Measurements from ENCODE around the gene CHMP4A. TPM values are rescaled to one million over a fixed set of nuclear protein-coding genes. Genes with fewer than 3 reads are reported as not detected.
A peak's percentile ranks its signal among the peaks of the same experiment; 100 is the strongest.

Gene CHMP4A
- total RNA-seq, 4 donors from 2014 or later: 75.4 to 135 (median 94.9) TPM

- Histone ChIP-seq H3K36me3 (peaks cover 51 to 76% (median 62%) of the 10 kb centered on the region in 4 donors), H3K4me1 (peaks cover 53 to 79% (median 62%) of the 10 kb centered on the region in 4 donors), H3K27ac (replicated peaks in 1 of 4) (peak overlapping the region in 1 of 4 donors; percentile 99), H3K9me3 (no peaks in the 10 kb centered on the region), H3K4me3 (no peak overlapping the region), H3K27me3 (no peaks in the 10 kb centered on the region)
- DNase-seq (ENCODE audit: extremely low spot score): no peak
- intact Hi-C loops (cut with DNase I): no loop called here
- 75% methylated on average over 5 of the region's 5 CpGs for WGBS
- TF ChIP-seq POLR2AphosphoS5 (IDR thresholded peaks at IDR 0.05) (no peak), EP300 (IDR thresholded peaks at IDR 0.05) (no peak), CTCF (IDR thresholded peaks at IDR 0.05) (no peak), POLR2A (IDR thresholded peaks at IDR 0.05; ENCODE audit: low read depth) (no peak)
Measured at GRCh38 chr14:24238527-24239037, 25.3 kb upstream of the CHMP4A start.

GRCh38 chr14:24238123-24238522 lies 24.8 kb upstream of the CHMP4A start:
- TF ChIP-seq EP300 (IDR thresholded peaks at IDR 0.05) (no peak), POLR2AphosphoS5 (IDR thresholded peaks at IDR 0.05) (no peak), CTCF (IDR thresholded peaks at IDR 0.05) (no peak), POLR2A (IDR thresholded peaks at IDR 0.05; ENCODE audit: low read depth) (no peak)
- no peak overlapping the region for H3K27ac ChIP-seq (replicated peaks in 1 of 4)
- DNase-seq (ENCODE audit: extremely low spot score): no peak
- no peaks in the 10 kb centered on the region for H3K27me3 ChIP-seq
- peaks cover 51 to 76% (median 62%) of the 10 kb centered on the region in 4 donors for H3K36me3 ChIP-seq
- H3K9me3 ChIP-seq: no peaks in the 10 kb centered on the region
- 86% methylated on average over 5 of the region's 5 CpGs for WGBS
- intact Hi-C loops (cut with DNase I): no loop called here
- H3K4me1 ChIP-seq: peaks cover 53 to 79% (median 63%) of the 10 kb centered on the region in 4 donors
- H3K4me3 ChIP-seq: no peak overlapping the region

GRCh38 chr14:24237463-24237955 lies 24.2 kb upstream of the CHMP4A start:
- WGBS: 91% methylated on average over 2 of the region's 2 CpGs
- H3K36me3 ChIP-seq: peaks cover 51 to 76% (median 62%) of the 10 kb centered on the region in 4 donors
- no peak overlapping the region for H3K4me3 ChIP-seq
- H3K4me1 ChIP-seq: peaks cover 55 to 79% (median 63%) of the 10 kb centered on the region in 4 donors
- H3K27me3 ChIP-seq: no peaks in the 10 kb centered on the region
- no peak for DNase-seq (ENCODE audit: extremely low spot score)
- intact Hi-C loops (cut with DNase I): no loop called here
- TF ChIP-seq CTCF (IDR thresholded peaks at IDR 0.05) (no peak), EP300 (IDR thresholded peaks at IDR 0.05) (no peak), POLR2A (IDR thresholded peaks at IDR 0.05; ENCODE audit: low read depth) (no peak), POLR2AphosphoS5 (IDR thresholded peaks at IDR 0.05) (no peak)
- no peaks in the 10 kb centered on the region for H3K9me3 ChIP-seq
- H3K27ac ChIP-seq (replicated peaks in 1 of 4): peak overlapping the region in 1 of 4 donors; percentile 48

GRCh38 chr14:24236689-24237462 lies 23.6 kb upstream of the CHMP4A start:
- no peaks in the 10 kb centered on the region for H3K27me3 ChIP-seq
- DNase-seq (ENCODE audit: extremely low spot score): no peak
- no peak overlapping the region for H3K4me3 ChIP-seq
- peaks cover 51 to 76% (median 62%) of the 10 kb centered on the region in 4 donors for H3K36me3 ChIP-seq
- H3K9me3 ChIP-seq: no peaks in the 10 kb centered on the region
- WGBS: 90% methylated on average over 6 of the region's 6 CpGs
- intact Hi-C loops (cut with DNase I): no loop called here
- TF ChIP-seq EP300 (IDR thresholded peaks at IDR 0.05): no peak
- no peak for TF ChIP-seq CTCF (IDR thresholded peaks at IDR 0.05)
- TF ChIP-seq POLR2A (IDR thresholded peaks at IDR 0.05; ENCODE audit: low read depth): no peak
- no peak for TF ChIP-seq POLR2AphosphoS5 (IDR thresholded peaks at IDR 0.05)
- peak overlapping the region in 1 of 4 donors; percentile 48 for H3K27ac ChIP-seq (replicated peaks in 1 of 4)
- peaks cover 54 to 78% (median 63%) of the 10 kb centered on the region in 4 donors for H3K4me1 ChIP-seq
